Epidermal melanocyte (primary cell): ENCODE data around the gene BAHCC1.

Experiments
- DNase-seq: peaks from one replicate; pipeline ENCODE4 v3.0.0; 2011; ENCODE audit warnings: low spot score; ENCODE audit not compliant: insufficient read length

Gene BAHCC1

GRCh38 chr17:81513753-81514488 is 118.7 kb downstream of the BAHCC1 start:
- peak; percentile 57 for DNase-seq

- no peak for DNase-seq
Observed at GRCh38 chr17:81514489-81514738, 119.2 kb downstream of the BAHCC1 start.

- peak; percentile 58 for DNase-seq
Observed at GRCh38 chr17:81514739-81515529, 119.7 kb downstream of the BAHCC1 start.

GRCh38 chr17:81515530-81516041 is 120.3 kb downstream of the BAHCC1 start:
- no peak for DNase-seq
